ENCODE results near the gene SKIDA1. TPM values are rescaled to one million over a fixed set of nuclear protein-coding genes. Genes with fewer than 3 reads are reported as not detected.
A peak's percentile ranks its signal among the peaks of the same experiment; 100 is the strongest.

Gene SKIDA1
- total RNA-seq, 2 donors from 2014 or later = 6.4 to 12.0 TPM

GRCh38 chr10:21519397-21519933, 6.0 kb downstream of the SKIDA1 start:
- DNase-seq = peak; percentile 35
- Histone ChIP-seq H3K4me1 (ENCODE audit: control insufficient read depth, insufficient read depth, low read length) (peaks cover 26% of the 10 kb centered on the region), H3K27me3 (ENCODE audit: control insufficient read depth, insufficient read depth, low read length, poor library complexity, severe bottlenecking) (no peaks in the 10 kb centered on the region), H3K36me3 (ENCODE audit: control insufficient read depth, insufficient read depth, low read length) (peaks cover 10% of the 10 kb centered on the region), H3K9me3 (ENCODE audit: control insufficient read depth, low read length) (no peaks in the 10 kb centered on the region), H3K27ac (ENCODE audit: low read depth, low read length) (peak overlapping the region; percentile 88), H3K9ac (ENCODE audit: extremely low read depth, low read length, poor library complexity, severe bottlenecking) (peak overlapping the region; percentile 78), H3K4me3 (ENCODE audit: low read length) (peak overlapping the region; percentile 89)
- 14 to 19% methylated on average over 7 to 10 of the region's 11 CpGs for WGBS, 2 experiments (ENCODE audit: insufficient coverage in 1 of 2, insufficient read length in 1 of 2)
- H3K4me3 Mint-ChIP-seq = peak overlapping the region; percentile 82
- TF ChIP-seq CTCF (conservative IDR thresholded peaks at IDR 0.05) = no peak
- peaks cover 10% of the 10 kb centered on the region for H3K36me3 Mint-ChIP-seq (ENCODE audit: low read depth)
- no peaks in the 10 kb centered on the region for H3K27me3 Mint-ChIP-seq (ENCODE audit: insufficient read depth)
- peak overlapping the region; percentile 82 for H3K27ac Mint-ChIP-seq
- no peaks in the 10 kb centered on the region for H3K9me3 Mint-ChIP-seq
- H3K4me1 Mint-ChIP-seq = peaks cover 63% of the 10 kb centered on the region

GRCh38 chr10:21518641-21519396, 6.7 kb downstream of the SKIDA1 start:
- DNase-seq = peak; percentile 59
- peaks cover 10% of the 10 kb centered on the region for H3K36me3 Mint-ChIP-seq (ENCODE audit: low read depth)
- H3K4me1 Mint-ChIP-seq = peaks cover 66% of the 10 kb centered on the region
- no peaks in the 10 kb centered on the region for H3K27me3 Mint-ChIP-seq (ENCODE audit: insufficient read depth)
- H3K9me3 Mint-ChIP-seq = no peaks in the 10 kb centered on the region
- peak overlapping the region; percentile 82 for H3K4me3 Mint-ChIP-seq
- H3K27ac Mint-ChIP-seq = peak overlapping the region; percentile 82
- H3K4me1 ChIP-seq (ENCODE audit: control insufficient read depth, insufficient read depth, low read length) = peaks cover 26% of the 10 kb centered on the region
- H3K4me3 ChIP-seq (ENCODE audit: low read length) = peak overlapping the region; percentile 89
- TF ChIP-seq CTCF (conservative IDR thresholded peaks at IDR 0.05) = no peak
- peak overlapping the region; percentile 88 for H3K27ac ChIP-seq (ENCODE audit: low read depth, low read length)
- 2 to 3% methylated on average over 4 to 16 of the region's 16 CpGs for WGBS, 2 experiments (ENCODE audit: insufficient coverage in 1 of 2, insufficient read length in 1 of 2)
- H3K36me3 ChIP-seq (ENCODE audit: control insufficient read depth, insufficient read depth, low read length) = peaks cover 10% of the 10 kb centered on the region
- H3K27me3 ChIP-seq (ENCODE audit: control insufficient read depth, insufficient read depth, low read length, poor library complexity, severe bottlenecking) = no peaks in the 10 kb centered on the region
- peak overlapping the region; percentile 78 for H3K9ac ChIP-seq (ENCODE audit: extremely low read depth, low read length, poor library complexity, severe bottlenecking)
- no peaks in the 10 kb centered on the region for H3K9me3 ChIP-seq (ENCODE audit: control insufficient read depth, low read length)

GRCh38 chr10:21518149-21518640, 7.3 kb downstream of the SKIDA1 start:
- Mint-ChIP-seq H3K27ac (peak overlapping the region; percentile 94), H3K4me1 (peaks cover 65% of the 10 kb centered on the region), H3K4me3 (peak overlapping the region; percentile 82), H3K9me3 (no peaks in the 10 kb centered on the region), H3K27me3 (ENCODE audit: insufficient read depth) (no peaks in the 10 kb centered on the region), H3K36me3 (ENCODE audit: low read depth) (peaks cover 10% of the 10 kb centered on the region)
- Histone ChIP-seq H3K4me3 (ENCODE audit: low read length) (peak overlapping the region; percentile 89), H3K9ac (ENCODE audit: extremely low read depth, low read length, poor library complexity, severe bottlenecking) (peak overlapping the region; percentile 78), H3K4me1 (ENCODE audit: control insufficient read depth, insufficient read depth, low read length) (peaks cover 25% of the 10 kb centered on the region), H3K36me3 (ENCODE audit: control insufficient read depth, insufficient read depth, low read length) (peaks cover 10% of the 10 kb centered on the region), H3K27me3 (ENCODE audit: control insufficient read depth, insufficient read depth, low read length, poor library complexity, severe bottlenecking) (no peaks in the 10 kb centered on the region), H3K27ac (ENCODE audit: low read depth, low read length) (peak overlapping the region; percentile 88), H3K9me3 (ENCODE audit: control insufficient read depth, low read length) (no peaks in the 10 kb centered on the region)
- no peak for DNase-seq
- no peak for TF ChIP-seq CTCF (conservative IDR thresholded peaks at IDR 0.05)
- WGBS, 2 experiments (ENCODE audit: insufficient coverage in 1 of 2, insufficient read length in 1 of 2) = 1 to 2% methylated on average over 6 to 12 of the region's 13 CpGs
